ENCODE measurements around the gene SOX8.

The SOX8 gene

DNA sequence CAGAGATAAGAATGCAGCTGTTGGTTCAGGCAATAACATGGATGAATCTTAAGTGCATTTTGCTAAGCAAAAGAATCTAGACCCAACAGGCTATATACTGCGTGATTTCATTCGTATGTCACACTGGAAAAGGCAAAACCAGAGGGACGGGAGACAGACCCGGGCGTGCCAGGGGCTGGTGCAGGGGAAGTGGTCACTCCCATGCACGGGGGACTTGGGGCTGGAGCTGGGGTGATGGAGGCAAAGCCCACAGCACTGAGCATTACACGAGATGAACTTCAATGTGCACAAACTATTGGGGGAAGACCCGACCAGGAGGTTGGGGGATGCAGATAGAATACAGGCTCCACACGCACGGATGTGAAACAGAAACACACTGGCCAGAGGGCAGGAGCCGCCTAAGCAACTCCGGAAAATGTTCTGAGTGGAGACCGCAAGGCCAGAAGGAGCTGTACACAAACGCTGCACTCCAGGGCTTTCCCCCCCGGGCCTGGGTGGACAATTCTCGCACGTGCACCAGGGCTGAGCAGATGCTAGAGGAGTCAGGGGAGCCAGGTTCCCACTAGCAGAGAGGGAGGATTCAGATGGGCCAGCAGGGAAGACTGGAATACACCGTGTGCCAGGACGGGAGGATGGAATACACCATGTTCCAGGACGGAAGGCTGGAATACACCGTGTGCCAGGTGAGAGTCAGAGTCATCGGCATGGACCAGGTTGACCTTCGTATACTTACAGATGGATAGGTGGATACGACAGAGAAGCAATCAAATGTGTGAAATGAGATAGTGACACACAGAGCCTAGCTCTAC is 22.1 kb upstream of the SOX8 start:
- no peak for DNase-seq

DNA sequence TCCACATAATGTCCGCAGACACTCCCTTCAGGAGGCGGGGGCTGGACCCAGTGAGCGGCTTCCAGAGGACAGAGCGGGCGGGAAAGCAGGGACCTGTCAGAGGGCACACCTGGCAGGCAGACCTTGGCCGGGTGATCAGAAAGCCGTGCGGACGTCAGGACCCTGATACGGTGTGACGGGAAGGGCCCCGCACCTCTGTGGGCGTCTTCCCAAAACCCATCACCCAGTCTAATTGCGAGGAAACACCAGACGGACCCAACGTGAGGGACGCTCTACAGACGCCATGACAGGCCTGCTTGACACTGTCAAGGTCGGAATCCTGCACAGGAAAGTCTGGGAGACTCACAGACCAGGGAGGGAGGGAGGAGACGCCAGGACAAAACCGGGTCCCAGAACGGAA is 19.2 kb upstream of the SOX8 start:
- no peak for DNase-seq

DNA sequence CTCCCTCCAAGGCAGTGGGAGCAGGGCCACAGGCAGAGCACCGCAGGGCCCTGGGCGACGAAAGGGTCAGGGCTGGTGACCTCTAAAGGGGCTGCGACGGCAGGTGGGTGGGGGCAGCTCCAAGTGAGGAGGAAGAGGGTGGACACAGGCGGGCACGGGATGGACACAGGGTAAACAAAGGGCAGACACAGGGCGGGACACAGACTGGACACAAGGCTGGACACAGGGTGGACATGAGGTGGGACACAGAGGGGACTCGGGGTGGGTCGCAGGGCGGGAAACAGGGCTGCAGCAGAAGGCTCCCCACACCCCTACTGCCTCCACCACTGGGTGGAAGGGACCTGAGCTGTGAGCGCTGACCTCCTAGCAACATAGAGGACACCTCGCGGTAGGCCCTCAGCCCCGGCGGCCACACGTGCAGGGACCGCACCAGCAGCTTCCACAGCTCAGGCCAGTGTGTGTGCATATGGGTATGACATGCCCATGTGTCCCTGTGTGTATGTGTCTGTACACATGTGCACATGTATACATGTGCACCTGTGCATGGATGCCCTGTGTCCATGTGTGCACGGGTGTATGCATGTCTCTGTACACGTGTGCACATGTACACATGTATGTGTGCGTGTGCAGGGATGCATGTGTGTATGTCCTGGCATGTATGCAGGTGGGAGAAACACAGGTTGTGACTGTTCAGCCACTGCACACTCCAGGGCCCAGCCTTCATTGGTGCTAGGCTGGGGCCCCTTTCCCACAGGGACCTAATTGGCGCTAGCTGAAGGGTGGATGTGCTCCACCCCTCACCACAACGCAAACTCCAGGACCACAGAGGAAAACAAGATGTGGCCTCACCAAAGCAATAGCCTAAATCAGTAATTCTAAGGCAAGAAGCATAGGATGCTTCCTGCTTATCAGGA is 18.4 kb upstream of the SOX8 start:
- DNase-seq, result no peak

DNA sequence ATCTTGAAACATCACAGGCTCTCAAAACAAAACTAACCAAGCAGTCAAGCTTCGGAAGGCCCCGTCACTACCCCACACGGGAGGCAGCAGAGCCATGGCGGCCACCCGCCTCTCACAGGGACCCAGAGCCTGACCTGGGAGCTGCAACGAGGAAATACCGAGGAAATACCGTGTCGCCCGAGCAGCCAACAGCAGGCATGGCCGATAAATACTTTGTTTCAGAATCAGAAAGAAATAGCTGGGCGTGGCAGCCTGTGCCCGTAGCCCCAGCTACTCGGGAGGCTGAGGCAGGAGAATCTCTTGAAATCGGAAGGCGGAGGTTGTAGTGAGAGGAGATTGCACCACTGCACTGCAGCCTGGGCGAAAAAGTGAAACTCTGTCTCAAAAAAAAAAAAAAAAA is 17.7 kb upstream of the SOX8 start:
- DNase-seq, result no peak

DNA sequence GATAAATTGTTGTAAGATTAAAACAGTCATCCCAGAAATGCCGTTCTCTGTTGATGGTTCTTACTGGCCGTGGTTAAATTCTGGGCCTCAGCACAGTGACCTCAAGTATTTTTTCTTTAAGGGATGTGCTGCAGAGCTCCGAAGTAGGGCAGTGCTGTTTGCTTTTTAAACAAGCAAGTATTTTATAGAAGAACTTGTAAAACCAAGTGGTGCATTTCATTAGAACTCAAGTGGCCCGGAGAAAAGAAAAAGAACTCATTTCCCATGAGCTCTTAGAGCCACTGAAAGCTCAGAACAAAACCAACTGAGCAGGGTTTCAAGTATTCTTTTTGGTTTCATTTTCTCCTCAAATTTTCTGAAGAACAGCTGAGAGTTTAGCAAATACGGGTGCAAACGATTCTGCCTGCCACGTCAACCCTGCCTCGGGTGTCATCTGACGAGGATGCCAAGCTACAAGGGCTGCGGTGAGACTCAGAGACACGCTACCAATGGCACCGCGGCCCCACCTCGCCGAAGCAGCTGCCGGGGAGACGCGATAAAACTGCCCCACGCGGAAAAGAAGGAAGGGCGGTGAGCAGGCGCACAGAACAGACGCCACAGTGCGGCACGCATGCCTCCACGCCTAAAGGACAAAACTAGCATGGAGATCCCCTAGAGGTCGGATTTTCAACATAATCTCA is 17.1 kb upstream of the SOX8 start:
- no peak for DNase-seq

DNA sequence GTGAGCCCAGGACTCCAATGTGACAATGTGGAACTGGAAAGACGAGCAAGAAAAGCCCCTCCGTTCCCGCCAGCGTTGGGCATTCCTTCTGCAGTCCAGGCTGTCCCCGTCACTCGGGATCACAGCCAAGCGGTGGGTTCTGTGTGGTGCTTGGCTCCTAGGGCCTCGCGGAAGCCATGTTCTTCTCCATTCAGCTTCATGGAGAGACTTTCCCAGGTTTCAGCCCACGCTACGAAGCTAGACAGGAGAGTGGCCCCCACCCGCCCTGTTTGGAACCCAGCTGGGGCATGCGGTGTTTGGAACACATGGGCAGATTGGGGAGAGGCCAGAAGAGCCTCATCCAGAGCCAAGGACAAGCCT is 16.6 kb upstream of the SOX8 start:
- DNase-seq, result no peak

DNA sequence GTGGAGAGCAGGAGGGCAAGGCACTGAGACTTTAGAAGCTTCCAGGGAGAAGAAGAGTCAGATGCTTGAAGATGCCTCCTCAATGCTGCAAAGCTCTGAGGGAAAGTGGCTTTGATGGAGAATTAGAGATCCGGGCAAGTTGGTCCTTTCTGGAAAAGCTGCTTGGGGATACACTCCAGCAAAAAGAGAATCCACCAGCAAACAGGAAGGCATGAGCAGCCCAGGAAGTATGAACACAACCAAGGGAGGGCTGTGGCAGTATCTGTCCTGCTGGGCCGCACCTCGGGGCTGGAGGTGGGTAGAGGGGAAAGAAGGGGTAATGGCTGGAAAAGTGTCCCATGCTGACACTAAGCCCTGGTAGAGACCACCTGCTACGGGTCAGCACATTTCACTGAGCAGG is 16.1 kb upstream of the SOX8 start:
- DNase-seq, result no peak

DNA sequence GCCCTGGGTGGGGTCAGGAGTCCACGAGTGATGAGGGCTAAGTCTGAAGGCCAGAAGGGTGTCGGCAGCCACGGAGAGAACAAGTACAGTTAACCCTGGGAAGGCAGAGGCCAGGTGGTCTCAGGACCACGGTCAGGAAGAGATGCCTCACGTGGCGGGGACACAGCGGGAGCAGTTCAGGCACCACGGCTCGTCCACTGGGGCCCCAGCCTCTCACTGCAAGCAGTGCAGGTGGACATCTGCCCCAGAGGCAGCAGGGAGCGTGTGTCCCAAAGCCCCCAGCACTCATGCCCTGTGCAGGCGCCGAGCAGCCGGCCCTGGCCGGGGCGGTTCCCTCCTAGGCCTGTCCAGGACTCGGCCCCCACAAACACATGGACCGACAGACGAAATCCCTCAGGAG is 15.5 kb upstream of the SOX8 start:
- no peak for DNase-seq

DNA sequence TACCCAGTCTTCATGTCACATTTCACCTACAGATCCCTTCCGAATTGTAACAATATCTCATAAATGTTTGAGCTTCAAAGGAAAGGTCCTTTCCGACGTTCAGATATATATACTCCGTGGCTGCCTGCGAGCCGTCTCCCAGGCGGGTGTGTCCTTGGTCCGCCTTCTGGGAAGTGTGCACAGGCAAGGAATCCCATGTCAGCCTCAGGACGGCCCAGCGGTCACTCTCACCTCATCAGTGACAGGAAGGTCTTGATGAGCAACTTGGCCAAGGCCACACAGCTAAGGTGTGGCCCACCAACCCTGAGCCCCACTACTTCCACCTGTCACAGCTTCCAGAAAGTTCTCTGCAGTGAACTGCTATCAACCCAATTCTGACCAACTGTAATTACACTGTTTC is 15.1 kb upstream of the SOX8 start:
- no peak for DNase-seq

DNA sequence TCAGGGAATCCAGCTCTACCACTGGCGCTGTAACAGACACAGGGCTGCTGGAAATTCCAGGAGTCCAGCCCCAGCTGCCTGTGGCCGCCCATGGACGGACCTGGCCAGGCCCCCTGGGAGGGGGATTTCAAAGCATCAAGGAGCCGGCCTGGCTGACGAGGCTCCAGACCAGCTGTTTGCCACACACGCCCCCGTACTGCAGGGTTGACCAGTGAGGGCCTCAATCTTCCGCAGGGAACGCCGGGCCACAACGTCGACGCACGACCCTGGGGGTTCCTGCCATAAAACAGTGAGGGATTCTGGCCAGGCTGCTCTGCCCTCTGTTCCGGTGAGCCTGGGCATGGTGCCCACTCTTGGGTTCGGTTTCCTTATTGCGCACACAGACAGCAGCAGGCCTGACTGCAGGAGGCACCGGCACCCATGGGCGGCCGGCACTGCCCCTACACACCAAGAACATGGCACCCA is 14.5 kb upstream of the SOX8 start:
- DNase-seq, result no peak

DNA sequence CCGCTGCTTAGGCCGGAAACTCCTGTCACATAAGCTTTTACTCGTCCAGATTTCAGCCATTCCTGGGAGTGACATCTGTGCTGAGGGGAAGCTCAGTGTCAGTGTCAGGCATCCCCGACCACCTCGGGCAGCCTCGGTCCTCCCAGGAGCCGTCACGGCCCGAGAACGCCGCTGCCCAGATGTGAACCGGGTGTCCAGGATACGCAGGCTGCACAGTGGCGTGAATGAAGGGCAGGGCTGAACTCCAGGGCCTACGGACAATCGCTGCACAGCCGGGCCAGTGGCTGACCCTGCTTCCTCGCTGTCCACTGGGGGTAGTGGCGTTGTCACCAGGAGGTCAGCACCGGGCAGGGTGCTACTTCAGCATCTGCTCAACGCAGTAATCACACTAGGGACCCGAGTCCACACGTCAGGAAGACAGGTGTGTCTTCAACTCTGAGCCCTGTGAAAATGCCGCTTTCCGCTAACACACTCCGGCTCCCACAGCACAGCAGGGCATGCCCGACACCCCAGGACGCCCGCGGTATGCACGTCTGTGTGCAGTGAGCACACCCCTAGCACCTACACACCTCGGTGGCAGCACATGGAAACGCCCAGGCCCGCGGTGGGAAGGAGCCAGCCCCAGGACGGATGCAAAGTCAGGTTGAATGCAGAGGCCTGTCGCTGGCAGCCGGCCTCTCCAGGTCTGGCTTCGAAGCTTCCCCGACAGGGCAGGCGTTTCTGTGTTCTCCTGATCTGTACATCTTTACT is 13.8 kb upstream of the SOX8 start:
- DNase-seq, result no peak

DNA sequence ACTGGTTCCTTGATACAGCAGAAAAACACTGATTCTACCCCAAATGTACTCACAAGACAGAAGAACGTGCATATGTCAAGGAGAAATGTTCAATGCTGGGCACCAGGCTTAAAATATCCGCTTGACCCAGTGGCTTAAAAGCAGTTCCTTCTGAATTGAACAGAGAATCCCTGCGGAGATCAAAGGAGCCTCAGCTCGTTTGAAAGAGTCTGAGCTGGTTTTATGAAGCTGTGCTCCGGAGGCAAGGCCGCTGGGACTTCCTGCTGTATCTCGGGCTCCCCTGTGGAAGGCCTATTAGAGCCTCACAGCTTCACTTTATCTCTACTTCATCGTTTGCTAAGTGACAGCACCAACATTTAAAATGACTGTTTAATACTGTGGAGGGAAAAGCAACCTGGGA is 12.9 kb upstream of the SOX8 start:
- no peak for DNase-seq

DNA sequence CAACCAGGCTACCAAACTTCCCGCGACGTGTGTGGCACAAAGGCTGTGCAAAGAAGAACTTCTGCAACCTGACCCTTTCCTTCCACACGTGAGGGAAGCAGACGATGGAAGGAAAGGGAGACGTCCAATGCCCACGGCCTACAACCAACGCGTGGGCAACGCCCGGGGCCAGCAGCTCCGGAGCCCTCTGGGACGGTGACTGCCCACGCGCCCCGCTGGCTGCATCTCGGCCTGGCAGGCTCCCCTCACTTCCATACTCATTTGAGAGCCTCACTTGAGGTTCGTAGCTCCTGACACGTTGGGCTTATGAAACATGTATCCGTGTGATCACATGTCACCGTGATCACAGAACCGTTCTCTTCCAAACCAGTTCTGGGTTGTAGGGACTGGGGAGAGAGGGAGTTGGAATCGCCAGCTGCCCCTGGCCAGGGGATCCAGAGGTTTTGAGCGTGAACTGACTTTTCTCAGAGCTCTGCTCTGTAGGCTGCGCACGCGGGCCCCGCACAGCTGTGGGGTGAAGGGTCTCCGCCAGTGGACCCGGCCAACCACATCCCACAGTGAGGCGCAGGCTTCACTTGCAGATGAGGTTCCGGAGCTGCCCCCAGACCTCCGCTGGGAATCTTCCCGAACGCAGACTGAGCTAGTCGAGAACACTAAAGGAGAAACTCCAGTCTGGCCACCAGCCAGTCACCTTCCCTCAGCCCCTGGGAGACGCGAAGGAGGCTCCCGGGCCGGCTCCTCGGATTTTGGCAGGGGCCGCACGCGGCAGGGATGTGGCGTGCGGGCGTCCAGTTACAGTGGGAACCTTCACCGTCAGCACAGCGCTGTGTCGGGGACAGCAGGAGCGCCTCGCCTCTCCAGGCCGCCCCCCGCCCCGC is 11.8 kb upstream of the SOX8 start:
- no peak for DNase-seq

DNA sequence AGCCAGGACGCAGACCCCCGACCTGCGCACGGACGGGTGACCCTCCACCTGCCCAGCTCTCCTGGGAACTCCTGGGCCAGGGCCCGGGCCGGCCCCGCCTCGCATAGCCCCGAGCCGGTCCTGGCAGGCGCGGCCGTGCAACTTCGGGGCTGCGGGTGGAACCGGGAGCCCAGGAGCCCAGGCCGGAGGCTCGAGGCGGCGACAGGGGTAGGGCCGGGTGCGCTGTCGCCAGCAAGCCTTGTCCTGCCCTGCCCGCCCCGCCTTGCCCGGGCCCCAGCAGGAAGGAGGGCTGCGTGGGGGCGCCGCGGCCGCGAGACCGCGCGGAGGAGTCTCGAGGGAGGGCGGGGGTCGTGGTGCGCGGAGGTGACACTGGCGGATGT is 11.2 kb upstream of the SOX8 start:
- no peak for DNase-seq

DNA sequence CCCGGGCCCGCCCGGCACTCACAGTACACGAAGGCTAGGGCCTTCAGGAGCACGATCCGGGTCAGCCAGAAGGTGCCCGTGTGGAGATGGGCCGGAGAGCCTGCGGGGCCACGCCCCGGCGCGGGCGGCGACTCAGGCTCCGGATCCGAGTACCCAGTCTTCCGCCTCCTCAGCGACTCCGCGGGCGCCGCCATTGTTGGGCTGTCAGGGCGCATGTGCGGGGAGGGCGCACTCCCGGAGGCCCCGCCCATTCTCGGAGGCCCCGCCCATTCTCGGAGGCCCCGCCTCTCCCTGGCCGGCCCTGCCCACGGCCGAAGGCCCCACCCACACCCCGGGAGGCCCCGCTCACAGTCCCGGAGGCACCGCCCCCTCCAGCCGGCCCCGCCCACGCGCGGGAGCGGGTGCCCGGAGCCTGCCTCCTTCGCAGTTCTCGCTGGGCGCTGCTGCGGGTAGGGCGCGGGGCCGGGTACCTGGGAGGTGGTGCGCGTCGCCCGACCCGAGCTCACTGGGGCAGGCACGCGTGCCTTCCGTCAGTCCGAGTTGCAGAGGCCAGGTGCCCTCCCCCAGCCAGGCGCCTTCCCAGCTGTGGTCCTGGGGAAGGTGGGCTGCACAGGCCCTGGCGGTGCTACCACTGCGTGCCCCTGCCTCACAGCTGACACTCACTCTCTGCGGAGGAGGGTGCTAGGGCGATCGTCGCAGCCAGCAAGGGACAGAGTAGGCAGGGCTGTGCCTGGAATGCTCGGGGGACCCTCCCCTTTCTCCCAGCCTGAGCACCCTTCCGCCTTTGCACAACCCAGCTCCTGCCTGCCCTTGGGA is 10.6 kb upstream of the SOX8 start, which contains the start of gene LMF1:
Gene LMF1, minus strand, starts transcription at position 219 of the 816 bp plus-strand sequence. Its CDS starts 4 bp downstream, at position 215.
- DNase-seq, result peak; percentile 74

DNA sequence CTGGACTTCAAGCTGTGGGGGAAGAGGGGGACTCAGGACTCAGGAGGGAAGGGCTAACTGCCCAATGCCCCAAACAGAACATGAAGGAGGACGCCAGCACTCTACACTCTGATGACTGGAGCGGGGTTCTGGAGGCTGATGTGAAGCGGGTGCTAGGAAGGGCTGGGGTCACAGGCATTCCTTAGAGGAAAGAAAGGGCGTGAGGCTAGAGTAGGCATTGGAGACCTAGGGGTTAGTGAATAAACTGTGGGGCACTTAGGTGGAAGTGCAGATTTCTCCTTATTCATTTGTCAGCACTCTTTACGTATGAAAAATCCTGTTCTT is 10.0 kb upstream of the SOX8 start:
- no peak for DNase-seq

DNA sequence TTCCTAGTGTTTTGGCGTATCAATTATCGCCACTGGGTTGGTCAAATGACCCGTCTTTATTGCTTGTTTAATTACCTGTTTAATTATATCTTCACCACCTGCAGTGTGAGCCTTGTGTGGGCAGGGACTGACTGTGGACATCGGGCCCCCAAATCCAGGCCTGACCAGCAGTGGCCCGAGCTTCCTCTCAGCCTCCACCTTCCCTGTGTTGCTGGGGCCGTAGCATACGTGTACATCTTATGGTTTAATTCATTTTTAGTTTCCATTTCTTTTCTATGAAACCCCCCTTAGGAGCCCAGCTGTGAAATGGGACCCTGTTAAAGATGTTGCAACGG is 9.6 kb upstream of the SOX8 start:
- no peak for DNase-seq

DNA sequence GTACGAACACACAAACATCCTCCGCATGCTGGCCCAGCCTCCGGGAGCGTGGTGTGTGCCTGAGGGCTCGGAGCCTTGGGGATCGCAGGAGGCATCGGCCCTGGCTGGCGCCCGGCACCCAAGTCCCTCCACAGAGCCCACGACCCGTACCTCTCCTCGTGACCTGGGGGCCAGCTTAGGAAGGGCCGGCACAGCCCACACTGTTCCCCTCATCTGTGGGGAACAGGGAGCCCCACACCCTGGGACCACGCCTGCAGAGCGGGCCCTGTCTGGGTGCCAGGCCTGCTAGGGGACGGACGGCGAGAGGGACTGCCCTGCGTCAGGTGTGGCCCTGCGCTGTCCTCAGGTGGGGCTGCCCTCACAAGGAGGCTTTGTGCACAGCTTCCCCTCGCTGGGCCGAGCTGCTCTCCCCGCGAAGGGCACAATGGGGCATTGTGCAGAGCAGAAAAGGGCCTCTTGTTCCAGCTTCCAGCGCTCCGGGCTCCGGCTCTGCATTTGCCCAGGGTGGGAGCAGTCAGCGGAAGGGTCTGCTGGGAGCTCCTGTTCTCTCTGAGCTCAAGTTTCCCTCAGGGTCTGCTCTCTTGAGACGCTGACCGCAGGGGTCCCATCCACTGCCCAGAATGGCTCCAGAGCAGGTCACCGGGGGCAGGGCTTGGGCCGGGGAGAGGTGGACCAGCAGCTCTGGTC is 9.1 kb upstream of the SOX8 start:
- DNase-seq, result no peak

DNA sequence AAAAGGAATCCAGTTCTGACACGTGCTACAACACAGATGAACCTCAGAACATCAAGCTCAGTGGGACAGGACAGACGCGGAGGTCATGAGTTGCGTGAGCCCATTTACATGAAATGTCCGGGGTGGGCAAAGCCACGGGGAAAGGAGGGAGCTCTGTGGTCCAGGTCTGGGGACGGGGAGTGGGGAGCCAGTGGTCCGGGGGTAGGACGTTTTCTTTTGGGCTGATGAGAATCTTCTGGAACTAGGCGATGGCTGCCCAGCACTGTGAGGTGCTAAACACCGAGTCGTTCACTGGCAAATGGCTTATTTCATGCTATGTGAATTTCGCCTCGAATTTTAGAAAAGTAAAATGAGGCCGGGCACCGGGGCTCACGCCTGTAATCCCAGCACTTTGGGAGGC is 8.2 kb upstream of the SOX8 start:
- DNase-seq, result no peak

DNA sequence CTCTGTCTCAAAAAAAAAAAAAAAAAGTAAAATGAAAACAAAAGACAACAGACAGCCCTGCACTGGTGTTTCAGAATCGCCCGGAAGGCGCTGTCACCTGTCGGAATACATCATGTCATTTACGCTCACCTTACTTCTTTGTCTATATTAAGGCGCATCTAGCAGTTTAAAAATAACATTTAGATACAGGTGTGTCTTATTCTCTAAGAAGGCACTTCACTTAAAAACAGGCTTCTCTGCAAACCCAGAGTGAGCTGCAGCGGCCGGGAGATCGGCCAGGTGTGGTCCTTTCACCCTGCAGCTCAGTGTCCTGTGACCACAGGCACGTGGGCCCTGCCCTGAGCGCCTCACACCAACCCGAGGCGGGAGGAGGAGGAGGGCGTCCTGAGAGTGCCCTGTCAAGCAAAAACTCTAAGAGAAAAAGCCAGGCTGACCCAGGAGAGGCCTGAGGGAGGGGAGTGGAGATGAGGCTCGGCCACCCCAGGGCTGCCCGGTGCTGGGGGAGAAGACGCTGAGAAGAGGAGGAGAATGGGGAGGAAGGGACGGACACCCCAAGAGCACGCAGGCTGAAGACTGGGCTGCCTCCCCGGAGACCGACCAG is 7.5 kb upstream of the SOX8 start:
- DNase-seq, result no peak
